Gastroesophageal sphincter (tissue), 4 donors: ENCODE measurements around the gene RFT1. TPM values are rescaled to one million over a fixed set of nuclear protein-coding genes. Genes with fewer than 3 reads are reported as not detected.
"Not testable (repeated sequence)": the region's sequence is repeated elsewhere in the genome, so short reads cannot be mapped to it uniquely, and the experiment has no call there.

ENCODE experiments used
- ATAC-seq: fragments of 150-250 bp; one replicate; pipeline ENCODE4 v1.9.1; 2016; ENCODE audit warnings: mild to moderate bottlenecking, moderate library complexity
- H3K27ac ChIP-seq, 4 donors: fragments of 200-600 bp; sonication (generic) in 3 of 4; 1 replicate in 3 of 4; 2 replicates in 1 of 4; pipeline ENCODE4 v1.5.1; 2016 to 2019
- H3K27me3 ChIP-seq: fragments of 200-600 bp; sonication (generic); one replicate; pipeline ENCODE4 v1.5.1; 2019
- H3K36me3 ChIP-seq, 2 donors: fragments of 200-600 bp; sonication (generic); one replicate each; pipeline ENCODE4 v1.5.1; 2019; ENCODE audit warnings: control low read depth in 1 of 2
- H3K4me1 ChIP-seq, 3 donors: fragments of 200-600 bp; sonication (generic); 1 replicate in 2 of 3; 2 replicates in 1 of 3; pipeline ENCODE4 v1.5.1; 2016 to 2019; ENCODE audit warnings: control low read depth in 2 of 3
- H3K4me3 ChIP-seq, 2 donors: fragments of 200-600 bp; sonication (generic); one replicate each; pipeline ENCODE4 v1.5.1; 2019; ENCODE audit warnings: mild to moderate bottlenecking in 1 of 2, moderate library complexity in 1 of 2
- H3K9me3 ChIP-seq, 3 donors: fragments of 200-600 bp; sonication (generic); one replicate each; pipeline ENCODE4 v1.5.1; 2017 to 2019; ENCODE audit warnings: control low read depth in 2 of 3
- EP300 ChIP-seq: sonication (generic); formaldehyde crosslinking; IDR thresholded peaks from one replicate; pipeline ENCODE4 v1.6.1; 2017; ENCODE audit warnings: antibody characterized with exemption, mild to moderate bottlenecking
- POLR2A ChIP-seq, 2 donors: fragments of 450-650 bp; IDR thresholded peaks; one replicate each; pipeline ENCODE4 v1.6.1; 2017; ENCODE audit warnings: antibody characterized with exemption in 2 of 2, mild to moderate bottlenecking in 2 of 2, moderate library complexity in 1 of 2
- POLR2AphosphoS5 ChIP-seq: sonication (generic); formaldehyde crosslinking; IDR thresholded peaks from one replicate; pipeline ENCODE4 v1.6.1; 2017; ENCODE audit warnings: antibody characterized with exemption
- WGBS, 2 donors: methylation state at CpG; one replicate each; pipeline ENCODE4 v1.1.5; 2018; ENCODE audit warnings: low coverage in 1 of 2; 5-methylcytosine and 5-hydroxymethylcytosine counted together
- total RNA-seq, 4 donors: library from RNA; depleted of rRNA; stranded (reverse); fragments of >200 nt; gene quantifications; one replicate each; pipeline ENCODE4 v1.1.0, GENCODE V29; 2016
- TF ChIP-seq, protein P1 (sequence below), 4 experiments: fragments of 200-600 bp in 2 of 4; fragments of 450-650 bp in 2 of 4; sonication (generic) in 1 of 4; IDR thresholded peaks; one replicate each; pipeline ENCODE4 v1.5.1; 2017 to 2019; ENCODE audit warnings: antibody characterized with exemption in 4 of 4, mild to moderate bottlenecking in 2 of 4, moderate library complexity in 2 of 4

RFT1 gene
- total RNA-seq, 4 donors from 2014 or later = 6.5 to 7.6 (median 7.2) TPM

DNA sequence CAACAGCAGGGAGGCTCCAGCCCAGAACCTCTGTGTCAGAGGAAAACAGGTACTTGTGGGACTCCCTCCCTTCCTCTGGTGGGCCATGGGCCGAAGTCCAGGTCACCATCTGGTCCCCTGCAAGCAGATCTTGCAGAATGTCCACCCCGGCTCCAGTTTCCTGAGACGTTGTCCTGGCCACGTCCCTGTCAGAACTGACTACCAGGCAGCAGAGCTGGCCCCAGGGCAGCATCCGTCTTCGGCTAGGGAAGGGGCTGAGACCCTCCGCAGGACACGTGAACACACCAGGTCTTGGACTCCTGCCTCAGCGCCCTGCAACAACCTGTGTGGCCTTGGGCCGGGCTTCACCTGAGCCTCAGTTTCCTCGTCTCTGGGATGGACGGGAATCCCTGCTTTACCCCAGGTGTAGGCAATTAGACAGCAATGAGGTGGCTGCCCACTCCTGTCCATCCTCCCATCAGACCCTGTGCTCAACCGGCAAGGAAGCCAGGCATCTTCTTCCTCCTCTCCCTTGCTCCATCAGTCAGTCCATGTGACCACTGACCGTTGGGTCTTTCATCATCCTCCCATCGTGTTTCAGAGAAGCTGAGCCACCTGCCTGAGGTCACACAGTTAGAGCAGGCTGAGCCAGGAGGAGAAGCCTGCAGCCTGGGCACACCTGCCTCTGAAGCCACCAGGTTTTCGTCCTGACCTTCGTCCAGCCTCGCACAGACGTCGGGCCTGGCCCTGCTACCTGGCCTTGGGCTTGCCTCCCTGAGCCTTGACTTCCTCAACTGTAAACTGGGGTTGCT lies 21.8 kb upstream of the RFT1 start:
- Histone ChIP-seq H3K27ac (no peak overlapping the region), H3K9me3 (no peaks in the 10 kb centered on the region), H3K4me1 (peaks cover 0 to 21% (median 0%) of the 10 kb centered on the region in 3 donors), H3K4me3 (no peak overlapping the region), H3K27me3 (peaks cover 37% of the 10 kb centered on the region), H3K36me3 (no peaks in the 10 kb centered on the region)
- 80 to 95% methylated on average over 1 to 4 of the region's 20 CpGs for WGBS, 2 donors
- TF ChIP-seq EP300 = no peak
- no peak for ATAC-seq

DNA sequence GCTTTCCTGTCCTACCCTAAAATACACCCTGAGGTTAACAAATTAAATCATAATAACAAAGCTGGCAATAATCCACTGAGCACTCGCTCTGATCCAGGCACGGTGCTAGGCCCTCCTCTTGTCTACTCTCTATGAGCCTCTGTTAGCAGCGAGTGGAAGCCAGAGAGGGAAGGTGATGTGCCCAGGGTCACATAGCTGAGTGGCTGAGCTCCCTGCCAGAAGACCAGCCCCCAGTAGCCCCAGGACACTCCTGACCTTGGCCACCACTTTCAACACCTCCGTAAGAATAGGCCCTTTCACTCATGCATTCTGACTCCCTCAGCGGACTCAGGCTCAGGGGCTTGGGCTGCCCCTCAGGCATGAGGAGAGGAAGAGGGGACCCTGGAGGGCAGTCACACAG lies 21.2 kb upstream of the RFT1 start:
- Histone ChIP-seq H3K36me3 (no peaks in the 10 kb centered on the region), H3K4me3 (no peak overlapping the region), H3K27ac (no peak overlapping the region), H3K9me3 (no peaks in the 10 kb centered on the region), H3K27me3 (peaks cover 31% of the 10 kb centered on the region), H3K4me1 (peaks cover 0 to 16% (median 0%) of the 10 kb centered on the region in 3 donors)
- 67 to 100% methylated on average over 1 of the region's 5 CpGs for WGBS, 2 donors
- ATAC-seq = no peak
- TF ChIP-seq EP300 (no peak), POLR2A (IDR thresholded peaks at IDR 0.05) (no peak), POLR2AphosphoS5 (no peak)
- TF ChIP-seq, protein P1, sequence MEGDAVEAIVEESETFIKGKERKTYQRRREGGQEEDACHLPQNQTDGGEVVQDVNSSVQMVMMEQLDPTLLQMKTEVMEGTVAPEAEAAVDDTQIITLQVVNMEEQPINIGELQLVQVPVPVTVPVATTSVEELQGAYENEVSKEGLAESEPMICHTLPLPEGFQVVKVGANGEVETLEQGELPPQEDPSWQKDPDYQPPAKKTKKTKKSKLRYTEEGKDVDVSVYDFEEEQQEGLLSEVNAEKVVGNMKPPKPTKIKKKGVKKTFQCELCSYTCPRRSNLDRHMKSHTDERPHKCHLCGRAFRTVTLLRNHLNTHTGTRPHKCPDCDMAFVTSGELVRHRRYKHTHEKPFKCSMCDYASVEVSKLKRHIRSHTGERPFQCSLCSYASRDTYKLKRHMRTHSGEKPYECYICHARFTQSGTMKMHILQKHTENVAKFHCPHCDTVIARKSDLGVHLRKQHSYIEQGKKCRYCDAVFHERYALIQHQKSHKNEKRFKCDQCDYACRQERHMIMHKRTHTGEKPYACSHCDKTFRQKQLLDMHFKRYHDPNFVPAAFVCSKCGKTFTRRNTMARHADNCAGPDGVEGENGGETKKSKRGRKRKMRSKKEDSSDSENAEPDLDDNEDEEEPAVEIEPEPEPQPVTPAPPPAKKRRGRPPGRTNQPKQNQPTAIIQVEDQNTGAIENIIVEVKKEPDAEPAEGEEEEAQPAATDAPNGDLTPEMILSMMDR (IDR thresholded peaks at IDR 0.05) = no peak

- not testable (repeated sequence) for ATAC-seq, H3K4me3 ChIP-seq, H3K27ac ChIP-seq, H3K9me3 ChIP-seq, H3K36me3 ChIP-seq
- H3K27me3 ChIP-seq = peaks cover 27% of the 10 kb centered on the region
- peaks cover 0 to 13% (median 0%) of the 10 kb centered on the region in 3 donors for H3K4me1 ChIP-seq
- WGBS, 2 donors = 89% methylated on average over 6 of the region's 9 CpGs; no CpG with 5 or more reads in 1 of the 2 donors
Observed at GRCh38 chr3:53151086-53151438, 20.8 kb upstream of the RFT1 start.

DNA sequence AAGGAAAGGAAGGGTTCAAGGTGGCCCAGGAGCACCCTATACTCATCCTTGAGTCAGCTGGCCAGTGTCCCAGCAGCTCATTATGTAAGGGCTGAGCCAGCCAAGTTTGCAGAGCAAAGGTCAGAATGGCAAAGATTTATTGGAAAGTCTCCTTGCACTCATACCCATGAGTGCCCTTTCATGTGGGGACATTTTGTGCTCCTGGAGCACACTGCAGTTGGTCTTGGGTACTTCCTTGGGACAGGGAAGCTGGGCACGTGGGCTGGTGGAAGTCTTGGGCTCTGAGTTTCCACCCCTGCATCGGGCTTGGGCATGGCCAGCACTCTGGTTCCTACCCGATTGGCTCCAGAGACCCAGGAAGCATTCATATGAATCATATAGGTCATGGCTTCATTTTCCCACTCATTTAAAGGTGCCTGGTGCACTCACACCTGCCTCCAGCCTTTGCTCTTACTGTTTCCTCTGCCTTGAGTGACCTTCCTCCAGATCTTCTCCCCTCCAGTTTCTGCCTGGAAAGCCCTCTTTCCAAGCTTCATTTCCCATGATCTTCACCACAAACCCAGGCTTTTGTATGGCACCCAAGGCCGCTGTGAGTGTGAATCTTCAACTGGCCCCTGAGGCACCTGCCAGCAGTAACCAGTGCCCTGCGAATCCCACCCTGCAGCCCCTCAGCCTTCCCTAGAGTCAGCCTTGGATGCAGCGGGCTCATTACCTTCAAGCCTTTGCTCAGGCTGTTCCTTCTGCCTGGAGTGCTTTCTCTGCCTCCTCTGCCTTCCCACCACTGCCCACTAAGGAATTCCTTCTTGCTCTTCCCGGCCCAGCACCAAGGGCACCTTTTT lies 20.2 kb upstream of the RFT1 start:
- H3K27ac ChIP-seq = no peak overlapping the region
- ATAC-seq = peak; percentile 39
- TF ChIP-seq POLR2AphosphoS5 (peak; percentile 76), POLR2A (IDR thresholded peaks at IDR 0.05) (no peak)
- TF ChIP-seq, protein P1 (IDR thresholded peaks at IDR 0.05) = no peak

GRCh38 chr3:53149699-53150098 lies 19.5 kb upstream of the RFT1 start:
- WGBS, 2 donors = 67 to 100% methylated on average over 1 of the region's 4 CpGs
- TF ChIP-seq EP300 (no peak), POLR2AphosphoS5 (no peak), POLR2A (IDR thresholded peaks at IDR 0.05) (no peak)
- TF ChIP-seq, protein P1 (IDR thresholded peaks at IDR 0.05) = no peak
- Histone ChIP-seq H3K4me3 (no peak overlapping the region), H3K27me3 (peaks cover 13% of the 10 kb centered on the region), H3K9me3 (no peaks in the 10 kb centered on the region), H3K36me3 (no peaks in the 10 kb centered on the region), H3K4me1 (peaks cover 0 to 13% (median 0%) of the 10 kb centered on the region in 3 donors), H3K27ac (no peak overlapping the region)
- no peak for ATAC-seq

More for the DNA sequence above, 20.2 kb upstream of the RFT1 start:
- no peak overlapping the region for H3K4me3 ChIP-seq
- WGBS, 2 donors = 67 to 90% methylated on average over 2 to 5 of the region's 7 CpGs
- peaks cover 21% of the 10 kb centered on the region for H3K27me3 ChIP-seq
- peaks cover 0 to 13% (median 0%) of the 10 kb centered on the region in 3 donors for H3K4me1 ChIP-seq
- H3K36me3 ChIP-seq = no peaks in the 10 kb centered on the region
- no peaks in the 10 kb centered on the region for H3K9me3 ChIP-seq
